Hematopoietic multipotent progenitor cell treated with erythropoietin and hydrocortisone succinate and interleukin-3 and kit ligand, for 6 days (in vitro differentiated cells): Measurements from ENCODE around the gene MYL2.
"Not testable (repeated sequence)": the region's sequence is repeated elsewhere in the genome, so short reads cannot be mapped to it uniquely, and the experiment has no call there.

Experiments
- DNase-seq: peaks from one replicate; pipeline ENCODE4 v3.0.0-alpha.2; 2015

The MYL2 gene, protein sequence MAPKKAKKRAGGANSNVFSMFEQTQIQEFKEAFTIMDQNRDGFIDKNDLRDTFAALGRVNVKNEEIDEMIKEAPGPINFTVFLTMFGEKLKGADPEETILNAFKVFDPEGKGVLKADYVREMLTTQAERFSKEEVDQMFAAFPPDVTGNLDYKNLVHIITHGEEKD

DNA sequence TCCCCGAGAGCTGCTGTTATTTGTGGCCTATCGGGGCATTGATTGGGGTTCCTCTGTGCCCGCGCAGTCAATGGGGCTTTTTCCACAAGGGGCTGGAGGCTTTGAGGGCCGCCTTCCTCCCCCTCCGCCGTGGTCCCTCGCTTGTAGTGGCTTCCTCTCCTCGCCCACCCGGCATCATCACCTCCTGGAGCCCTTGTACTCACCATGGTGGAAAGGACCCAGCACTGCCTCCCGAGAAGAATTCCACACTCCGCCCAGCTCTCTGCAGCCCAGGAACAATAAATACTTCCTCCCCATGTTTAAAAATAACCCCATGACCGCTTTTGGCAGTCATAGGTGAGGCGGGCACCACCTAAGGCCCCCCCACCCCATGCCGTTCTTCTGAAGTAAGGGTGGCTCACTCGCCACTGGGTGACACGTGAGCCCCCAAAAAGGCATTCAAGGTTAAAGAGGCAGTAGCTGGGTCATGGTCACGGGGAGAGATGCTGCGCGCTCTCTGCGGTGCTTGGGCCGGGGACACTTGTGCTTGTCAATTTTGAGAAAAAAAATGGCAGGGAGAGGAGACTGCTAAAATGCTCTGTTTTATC lies at the start of gene MYL2:
Gene MYL2, minus strand, starts transcription at position 256 of the 587 bp plus-strand sequence. Its CDS starts 50 bp downstream, at position 206.
- no peak for DNase-seq

DNA sequence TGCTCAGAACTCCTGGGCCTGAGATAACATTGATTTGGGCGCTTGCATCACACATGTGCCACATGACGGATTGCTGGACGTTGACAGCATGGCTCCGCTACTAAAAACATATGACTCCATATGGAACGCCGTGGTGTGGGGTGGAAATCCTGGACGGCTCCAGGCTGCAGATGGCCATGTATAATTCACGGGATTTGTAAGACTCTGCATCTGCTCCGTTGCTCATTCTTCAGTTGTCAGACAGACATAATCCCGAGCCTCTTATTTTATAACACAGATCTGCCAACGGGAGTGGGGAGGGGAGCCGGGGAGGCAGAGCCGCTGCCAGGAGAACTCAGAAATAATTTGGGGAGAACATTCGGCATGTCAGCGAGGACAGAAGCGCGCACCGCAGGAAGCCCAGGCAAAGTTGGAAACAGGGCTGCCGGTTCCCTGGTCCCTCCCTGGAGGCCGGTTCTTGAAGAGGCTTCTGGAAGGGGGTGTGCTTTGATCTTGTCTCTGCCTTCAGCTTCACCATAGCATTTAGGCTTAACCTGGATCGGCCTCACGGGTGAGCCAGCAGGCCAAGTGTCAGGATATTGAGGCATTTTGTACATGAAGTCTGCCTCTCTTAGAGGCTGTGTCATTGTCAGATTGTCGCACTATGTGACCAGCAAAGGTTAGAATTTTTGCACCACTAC lies 45.8 kb upstream of the MYL2 start:
- no peak for DNase-seq

DNA sequence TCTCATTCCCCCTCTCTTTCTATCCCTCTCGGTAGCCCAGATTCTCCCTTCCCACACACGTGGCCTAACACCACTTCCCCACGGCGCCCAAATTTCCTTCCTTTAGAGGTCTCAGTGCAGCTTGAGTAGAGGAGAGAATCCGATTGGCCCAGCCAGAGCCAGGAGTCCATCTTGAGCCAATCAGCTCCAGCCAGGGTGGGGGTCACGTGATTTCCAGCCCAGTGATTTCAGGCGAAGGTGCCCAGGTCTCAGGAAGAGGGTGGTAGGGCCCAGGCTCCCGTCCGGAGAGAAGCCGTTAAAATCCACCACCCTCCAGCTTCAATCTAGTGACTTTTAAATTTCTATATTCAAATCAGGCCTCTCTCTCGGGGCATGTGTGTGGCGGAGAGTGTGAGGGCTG lies 45.2 kb upstream of the MYL2 start:
- DNase-seq, result no peak

DNA sequence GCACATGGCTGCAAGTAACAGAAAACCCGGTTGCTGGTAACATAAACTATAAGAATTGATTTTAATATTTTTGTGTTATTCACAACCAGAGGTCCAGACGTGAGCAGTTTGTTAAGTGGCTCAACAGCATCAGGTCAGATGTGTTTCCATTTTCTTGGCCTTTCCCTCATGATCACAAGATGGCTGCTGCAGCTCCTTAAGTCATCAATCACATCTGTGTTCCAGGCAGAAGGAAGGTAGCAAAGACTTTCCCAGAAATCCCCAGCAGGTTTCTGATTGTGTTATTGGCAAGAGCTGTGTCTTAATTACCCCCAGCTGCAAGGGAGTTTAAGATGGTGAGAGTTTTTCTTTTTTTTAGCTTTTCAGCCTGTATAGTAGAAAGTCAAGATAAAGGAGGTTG lies 40.4 kb upstream of the MYL2 start:
- no peak for DNase-seq

DNA sequence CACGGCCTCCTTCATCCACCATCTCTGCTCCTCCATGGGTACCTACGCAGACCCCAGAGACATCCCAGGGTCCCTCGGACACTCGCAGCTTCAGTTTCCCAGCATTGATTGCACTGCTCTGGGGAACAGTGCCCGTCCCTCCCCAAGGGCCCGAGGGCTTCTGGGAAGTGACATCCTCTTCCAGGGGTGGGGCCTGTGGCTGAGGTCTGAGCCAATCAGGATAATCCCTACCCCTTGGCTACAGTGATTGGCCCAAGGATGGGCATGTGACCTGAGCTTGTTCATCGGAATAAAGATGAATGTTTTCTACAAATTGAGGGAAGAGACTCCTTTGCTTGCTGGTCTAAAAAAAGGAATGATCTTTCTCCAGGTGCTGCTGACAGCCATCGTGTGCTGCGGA lies 37.3 kb upstream of the MYL2 start:
- DNase-seq, result no peak

DNA sequence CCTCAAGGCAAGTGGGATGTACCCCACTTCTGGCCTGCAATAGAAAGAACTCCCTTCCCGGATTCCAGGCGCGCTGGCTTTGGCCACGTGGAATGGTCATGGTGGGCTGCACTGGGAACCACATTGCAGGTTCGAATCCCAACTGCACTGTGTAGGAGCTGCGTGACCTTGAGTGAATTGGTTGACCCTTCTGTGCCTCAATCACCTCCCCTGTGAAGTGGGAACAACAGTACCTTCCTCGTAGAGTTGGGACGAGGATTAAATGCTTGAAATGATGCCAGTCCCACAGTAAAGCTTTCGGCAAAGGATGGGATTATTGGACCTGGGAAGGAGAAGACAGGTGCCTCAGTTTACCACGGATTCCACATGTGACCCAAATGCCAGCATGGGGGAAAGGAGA lies 36.8 kb upstream of the MYL2 start:
- DNase-seq, result no peak

DNA sequence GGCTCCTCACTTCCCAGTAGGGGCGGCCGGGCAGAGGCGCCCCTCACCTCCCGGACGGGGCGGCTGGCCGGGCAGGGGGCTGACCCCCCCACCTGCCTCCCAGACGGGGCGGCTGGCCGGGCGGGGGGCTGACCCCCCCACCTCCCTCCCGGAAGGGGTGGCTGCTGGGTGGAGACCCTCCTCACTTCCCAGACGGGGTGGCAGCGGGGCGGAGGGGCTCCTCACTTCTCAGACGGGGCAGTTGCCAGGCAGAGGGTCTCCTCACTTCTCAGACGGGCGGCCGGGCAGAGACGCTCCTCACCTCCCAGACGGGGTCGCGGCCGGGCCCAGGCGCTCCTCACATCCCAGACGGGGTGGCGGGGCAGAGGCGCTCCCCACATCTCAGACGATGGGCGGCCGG lies 30.5 kb upstream of the MYL2 start:
- not testable (repeated sequence) for DNase-seq

DNA sequence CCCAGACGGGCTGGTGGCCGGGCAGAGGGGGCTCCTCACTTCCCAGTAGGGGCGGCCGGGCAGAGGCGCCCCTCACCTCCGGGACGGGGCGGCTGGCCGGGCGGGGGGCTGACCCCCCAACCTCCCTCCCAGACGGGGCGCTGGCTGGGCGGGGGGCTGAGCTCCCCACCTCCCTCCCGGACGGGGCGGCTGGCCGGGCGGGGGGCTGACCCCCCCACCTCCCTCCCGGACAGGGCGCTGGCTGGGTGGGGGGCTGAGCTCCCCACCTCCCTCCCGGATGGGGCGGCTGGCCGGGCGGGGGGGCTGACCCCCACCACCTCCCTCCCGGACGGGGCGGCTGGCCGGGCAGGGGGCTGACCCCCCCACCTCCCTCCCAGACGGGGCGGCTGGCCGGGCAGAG lies 30.1 kb upstream of the MYL2 start:
- DNase-seq, result not testable (repeated sequence)

DNA sequence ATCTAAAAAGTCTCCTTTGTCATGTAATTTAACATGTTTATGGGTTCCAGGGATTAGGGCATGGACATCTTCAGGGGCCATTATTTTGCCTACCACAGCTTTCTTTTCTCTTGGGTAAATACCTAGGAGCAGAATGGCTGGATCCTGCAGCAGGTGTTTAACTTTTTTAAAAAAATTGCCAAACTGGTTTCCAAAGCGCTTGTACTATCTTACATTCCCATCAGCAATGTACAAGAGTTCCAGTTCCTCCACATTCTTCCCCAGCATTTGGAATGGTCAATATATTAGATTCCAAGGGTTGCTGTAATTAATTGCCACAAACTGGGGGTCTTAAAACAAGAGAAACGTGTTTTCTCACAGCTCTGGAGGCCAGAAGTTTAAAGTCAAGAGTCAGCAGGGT lies 27.7 kb upstream of the MYL2 start:
- no peak for DNase-seq

DNA sequence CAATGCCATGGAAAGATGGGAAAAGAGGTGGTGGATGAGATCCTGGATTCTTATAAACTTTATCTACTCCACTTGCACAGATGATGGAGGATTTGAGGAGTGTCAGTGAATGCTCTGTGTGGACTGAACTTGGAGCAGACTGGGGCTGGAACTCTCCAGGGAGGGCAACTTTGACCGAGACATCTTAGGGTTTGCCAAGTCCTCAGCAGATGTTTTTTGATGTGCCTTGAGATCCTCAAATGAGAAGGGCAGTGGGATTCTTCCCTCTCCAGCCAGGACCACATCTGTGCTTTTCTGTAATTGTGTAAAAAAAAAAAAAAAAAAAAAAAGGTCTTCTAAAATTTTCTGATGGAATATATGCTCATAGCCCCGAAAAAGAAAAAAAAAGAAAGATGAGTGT lies 23.0 kb upstream of the MYL2 start:
- no peak for DNase-seq

DNA sequence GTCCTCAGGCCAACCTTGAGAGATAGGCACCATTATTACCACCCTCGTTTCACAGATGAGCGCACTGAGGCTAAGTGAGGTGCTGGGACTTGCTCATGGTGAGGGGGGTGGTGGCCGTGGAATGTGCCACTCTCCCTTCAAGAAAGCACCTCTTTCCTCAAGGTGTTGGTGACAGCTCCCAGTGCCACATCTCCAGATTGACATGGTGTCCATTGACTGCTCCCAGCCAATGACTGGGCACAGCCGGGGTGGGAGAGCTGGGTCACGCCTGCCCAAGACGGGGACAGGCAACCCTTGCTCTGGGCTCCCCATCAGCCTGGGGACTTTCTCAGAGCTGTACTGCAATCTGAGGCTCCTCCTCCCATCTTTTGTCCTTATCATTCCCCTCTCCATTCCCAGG lies 21.0 kb upstream of the MYL2 start:
- no peak for DNase-seq

DNA sequence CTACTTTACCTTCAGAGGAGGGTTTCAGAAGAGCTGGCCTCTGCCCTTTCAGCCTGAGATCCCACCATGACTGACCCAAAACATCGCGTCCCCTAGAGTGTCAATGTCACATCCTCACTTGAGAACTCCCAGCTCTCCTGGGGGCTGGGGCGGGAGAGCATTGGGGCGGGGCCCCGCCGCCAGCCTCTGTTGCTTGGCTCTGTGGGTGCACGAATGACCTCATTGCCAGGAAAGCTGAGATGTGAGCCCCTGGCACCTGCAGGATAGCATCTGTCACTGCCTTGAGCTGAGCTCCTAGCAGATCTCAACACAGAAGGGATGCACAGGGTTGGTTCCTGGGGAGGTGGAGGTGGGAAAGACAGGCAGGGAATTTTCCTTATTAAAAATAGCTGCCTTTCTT lies 20.6 kb upstream of the MYL2 start:
- no peak for DNase-seq

DNA sequence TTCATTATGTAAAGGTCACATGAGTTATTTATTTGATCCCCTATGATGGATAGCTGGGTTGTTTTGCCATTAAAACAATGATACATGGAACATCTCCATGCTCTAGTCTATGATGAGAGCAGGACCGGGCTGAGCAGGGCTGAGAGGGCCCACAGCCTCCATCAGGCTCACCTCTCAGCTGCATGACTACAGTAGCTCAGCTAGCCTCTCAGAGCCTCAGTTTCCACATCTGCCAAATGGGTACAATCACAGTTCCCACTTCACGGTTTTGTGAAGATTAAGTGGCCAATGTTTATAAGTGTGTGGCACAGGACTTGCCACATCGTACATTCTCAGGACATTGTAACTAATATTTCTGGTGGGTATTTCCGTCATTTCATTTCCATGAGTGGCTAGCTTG lies 19.9 kb upstream of the MYL2 start:
- DNase-seq, result no peak

DNA sequence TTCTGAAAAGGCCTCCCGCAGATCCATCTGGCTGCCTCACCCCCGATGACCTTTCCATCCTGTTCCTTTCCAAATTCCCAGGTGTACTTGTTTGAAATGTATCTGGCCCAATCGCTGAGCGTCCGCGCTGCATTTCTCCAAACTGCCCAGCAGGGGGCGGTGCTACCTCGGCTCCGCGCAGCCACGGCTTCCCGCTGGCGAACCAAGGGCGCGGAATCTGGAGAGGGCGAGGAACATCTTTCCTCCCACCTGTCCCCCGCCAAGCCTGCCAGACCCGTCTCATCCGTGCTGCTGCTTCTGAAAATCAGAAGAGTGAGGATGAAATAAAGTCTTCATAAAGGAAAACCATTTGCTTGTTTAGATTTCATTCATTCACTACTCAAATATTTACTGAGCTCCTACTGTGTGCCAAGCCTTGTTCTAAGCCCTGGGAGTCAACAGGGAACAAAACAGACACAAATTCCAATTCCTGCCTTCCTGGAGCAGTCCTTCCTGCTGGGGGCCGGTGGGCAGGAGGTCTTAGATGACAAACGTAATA lies 16.8 kb upstream of the MYL2 start:
- peak; percentile 65 for DNase-seq

DNA sequence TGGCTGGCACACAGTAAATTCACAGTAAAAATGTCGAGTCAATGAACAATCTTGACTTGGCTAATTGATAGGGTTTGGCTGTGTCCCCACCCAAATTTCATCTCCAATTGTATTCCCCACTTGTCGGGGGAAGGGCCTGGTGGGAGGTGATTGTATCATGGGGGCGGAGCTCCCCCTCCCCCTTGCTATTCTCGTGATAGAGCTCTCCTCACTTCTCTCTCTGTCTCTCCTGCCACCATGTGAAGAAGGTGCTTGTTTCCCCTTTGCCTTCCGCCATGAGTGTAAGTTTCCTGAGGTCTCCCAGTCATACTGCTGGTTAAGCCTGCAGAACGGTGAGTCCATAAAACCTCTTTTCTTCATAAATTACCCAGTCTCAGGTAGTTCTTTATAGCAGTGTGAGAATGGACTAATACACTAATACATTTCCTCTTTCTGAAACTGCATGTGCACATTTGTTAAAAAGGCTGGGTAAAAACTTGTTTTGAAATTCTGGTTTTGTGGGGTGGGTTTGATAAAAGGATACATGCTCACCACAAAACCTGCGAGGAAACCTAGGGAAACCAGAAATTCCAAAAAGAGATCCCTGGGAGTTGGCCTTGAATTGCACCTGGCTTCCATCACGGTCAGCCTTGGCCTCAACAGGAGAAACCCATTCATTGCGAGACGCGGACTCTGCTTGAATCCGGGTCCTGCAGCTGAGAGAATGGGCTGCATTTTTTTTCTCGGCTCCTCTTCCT lies 16.2 kb upstream of the MYL2 start:
- no peak for DNase-seq

DNA sequence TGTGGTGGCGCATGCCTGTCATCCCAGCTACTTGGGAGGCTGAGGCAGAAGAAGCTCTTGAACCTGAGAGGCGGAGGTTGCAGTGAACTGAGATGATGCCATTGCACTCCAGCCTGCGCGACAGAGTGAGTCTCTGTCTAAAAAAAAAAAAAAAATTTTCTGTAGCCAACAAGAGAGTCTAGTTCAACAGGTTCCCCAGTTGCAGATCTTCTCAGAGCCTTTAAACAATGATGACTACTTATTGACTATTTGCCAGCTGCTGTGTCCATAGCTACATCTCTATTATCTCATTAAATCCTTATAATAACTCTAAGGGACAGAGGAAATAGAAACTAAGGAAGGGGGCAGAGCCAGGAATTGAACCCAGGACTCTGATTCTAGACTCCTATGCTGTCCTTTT lies 15.2 kb upstream of the MYL2 start:
- DNase-seq, result no peak

DNA sequence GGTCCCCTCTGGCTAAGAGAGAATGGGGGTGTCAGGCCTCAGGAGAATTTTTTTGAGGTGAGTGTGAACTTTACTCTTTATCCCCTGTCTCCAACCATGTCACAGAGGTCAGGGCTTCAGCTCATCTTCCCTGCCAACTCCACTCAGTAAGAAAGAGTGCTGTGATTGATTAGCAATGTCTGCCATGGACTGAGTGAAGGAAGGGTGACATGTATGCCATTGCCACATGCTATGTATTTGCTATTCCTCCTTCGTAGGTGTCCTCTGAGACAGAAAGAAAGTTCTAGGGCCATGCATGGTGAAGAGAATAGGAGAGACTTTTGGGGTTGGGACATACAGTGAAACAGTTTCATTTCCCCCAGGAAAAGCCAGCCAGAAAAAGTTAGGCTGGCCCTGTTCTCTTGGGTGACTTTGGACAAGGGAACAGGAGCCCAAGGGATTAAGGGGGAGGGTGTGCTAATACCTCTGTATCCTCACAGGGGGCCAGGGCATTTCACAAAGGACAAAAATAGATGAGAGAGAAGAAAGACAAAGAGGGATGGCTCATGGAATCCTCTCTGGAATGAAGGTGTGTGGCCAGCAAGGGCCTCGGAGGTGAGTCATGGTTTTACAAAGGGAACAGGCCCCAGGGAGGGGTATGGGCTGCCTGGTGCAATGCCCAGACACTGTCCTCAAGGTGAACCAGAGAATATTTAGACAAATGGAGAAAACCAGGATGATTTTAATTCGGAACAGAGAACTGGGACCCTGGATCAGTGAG lies 13.9 kb upstream of the MYL2 start:
- DNase-seq, result no peak

DNA sequence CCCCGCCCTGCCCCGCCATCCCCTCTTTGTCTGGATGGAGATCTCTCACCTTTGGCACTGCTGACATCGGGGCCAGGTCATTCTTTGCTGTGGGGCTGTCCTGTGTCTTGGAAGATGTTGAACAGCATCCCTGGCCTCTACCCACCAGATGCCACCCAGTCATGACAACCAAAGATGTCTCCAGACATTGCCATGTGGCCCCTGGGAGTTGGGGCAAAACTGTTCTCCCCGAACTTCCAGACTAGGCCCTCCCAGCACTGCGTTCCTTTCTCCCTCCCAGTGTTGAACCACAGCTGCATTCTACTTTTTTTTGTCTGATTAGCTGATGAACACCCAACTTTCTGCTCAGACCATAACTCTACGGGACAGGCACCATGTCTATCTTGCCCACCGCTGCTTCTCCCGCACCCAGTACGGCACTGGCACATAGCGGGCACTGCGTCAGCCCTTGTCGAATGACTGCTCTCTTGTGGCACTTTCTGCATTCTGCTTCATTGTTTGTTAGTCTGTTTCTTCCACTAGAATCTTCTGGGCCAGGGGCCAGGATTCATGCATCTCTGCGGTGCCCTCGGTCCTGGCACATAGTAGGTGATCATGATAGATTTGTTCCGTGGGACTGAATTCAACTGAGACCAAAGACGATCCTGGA lies 13.1 kb upstream of the MYL2 start:
- no peak for DNase-seq

DNA sequence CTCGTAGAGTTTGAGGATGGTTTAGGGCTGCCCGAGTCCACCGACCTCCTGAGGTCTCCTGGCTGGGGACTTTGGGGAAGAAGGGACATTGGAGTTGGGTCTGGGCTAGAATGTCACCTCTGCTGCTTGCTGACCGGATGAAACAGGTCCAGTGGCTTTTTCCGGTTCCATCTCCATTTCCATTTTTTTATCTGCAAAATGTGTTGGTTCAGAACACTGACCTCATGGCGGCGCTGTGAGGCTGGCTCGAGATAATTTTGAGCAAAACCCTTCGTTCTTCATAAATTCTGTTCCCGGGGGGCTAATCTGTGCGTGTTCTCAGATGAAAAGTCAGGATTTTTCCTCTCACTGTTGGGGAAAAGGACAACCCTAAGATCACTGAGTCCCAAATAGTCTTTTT lies 11.7 kb upstream of the MYL2 start:
- no peak for DNase-seq

DNA sequence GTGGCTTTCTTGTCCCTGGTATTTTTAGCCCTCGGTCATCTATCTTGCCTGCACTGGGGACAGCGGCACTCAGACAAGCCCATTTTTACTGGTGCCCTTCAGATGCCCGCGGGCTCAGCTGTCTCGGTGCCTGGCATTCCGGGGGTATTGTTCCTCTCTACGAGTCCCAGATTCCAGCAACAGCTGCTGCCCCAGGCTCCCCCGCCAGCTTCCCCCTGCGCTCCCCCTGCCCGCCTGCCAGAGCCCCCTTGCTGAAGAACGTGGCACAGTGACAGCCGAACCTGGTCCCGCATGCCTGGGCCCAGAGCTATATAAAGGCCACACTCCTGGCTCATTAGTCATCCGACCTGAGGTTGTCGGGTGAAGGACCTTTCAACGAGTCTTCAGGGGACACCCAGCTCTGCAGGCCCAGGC lies 10.9 kb upstream of the MYL2 start:
- DNase-seq, result no peak

DNA sequence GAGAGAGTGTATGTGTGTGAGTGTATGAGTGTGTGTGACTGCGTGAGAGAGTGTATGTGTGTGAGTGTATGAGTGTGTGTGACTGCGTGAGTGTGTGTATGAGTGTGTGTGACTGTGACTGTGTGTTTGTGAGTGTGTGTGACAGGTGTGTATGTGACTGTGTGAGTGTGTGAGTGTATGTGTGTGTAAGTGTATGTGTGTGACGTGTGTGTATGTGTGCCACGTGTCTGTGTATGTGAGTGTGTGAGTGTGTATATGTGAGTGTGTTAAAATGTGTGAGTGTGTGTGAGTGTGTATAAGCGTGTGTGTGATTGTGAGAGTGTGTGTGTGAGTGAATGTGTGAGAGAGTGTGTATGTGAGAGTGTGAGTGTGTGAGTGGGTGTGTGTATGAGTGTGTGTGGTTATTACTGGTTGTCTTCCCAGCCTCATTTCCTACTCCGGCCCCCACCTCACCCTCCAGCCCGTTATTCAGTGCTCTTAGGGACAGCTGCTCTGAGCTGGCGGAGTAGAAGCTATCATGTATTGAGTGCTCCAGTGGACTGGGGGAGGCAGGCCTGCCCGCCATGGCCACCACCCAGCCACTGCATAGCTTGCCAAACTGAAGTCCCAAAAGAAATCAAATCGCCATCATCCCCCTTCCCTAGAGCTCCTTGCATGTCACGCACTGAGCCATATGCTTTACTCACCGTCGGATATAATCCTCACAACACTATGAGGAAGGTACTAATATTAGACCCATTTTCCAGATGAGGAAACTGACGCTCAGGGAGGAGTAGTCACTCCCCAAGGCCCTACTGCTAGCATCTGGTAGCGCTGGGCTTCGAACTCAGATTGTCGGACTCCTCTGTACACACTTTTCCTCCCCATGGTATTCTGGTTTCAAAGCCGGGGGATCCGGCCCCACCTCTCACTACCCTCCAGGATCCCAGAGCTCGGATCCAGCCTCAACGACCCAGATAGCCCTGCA lies 10.3 kb upstream of the MYL2 start:
- no peak for DNase-seq
